Body of pancreas (tissue), 4 donors: Measurements from ENCODE around the gene A3GALT2. TPM values are rescaled to one million over a fixed set of nuclear protein-coding genes. Genes with fewer than 3 reads are reported as not detected.
A peak's percentile ranks its signal among the peaks of the same experiment; 100 is the strongest.

Experiments
- ATAC-seq: fragments of 150-250 bp; one replicate; pipeline ENCODE4 v1.9.1; 2016
- DNase-seq, 4 donors: peaks; one replicate each; pipeline ENCODE4 v3.0.0-alpha.2; 2019
- H3K27ac ChIP-seq, 4 donors: fragments of 200-600 bp; sonication (generic); 1 replicate in 3 of 4; 2 replicates in 1 of 4; pipeline versions ENCODE4 v1.5.1 to v1.6.1; 2016 to 2019; ENCODE audit warnings: mild to moderate bottlenecking in 1 of 4, mixed read lengths in 1 of 4, moderate library complexity in 1 of 4
- H3K27me3 ChIP-seq, 2 donors: fragments of 200-600 bp; sonication (generic); one replicate each; pipeline ENCODE4 v1.6.0; 2016; ENCODE audit warnings: mild to moderate bottlenecking in 1 of 2
- H3K36me3 ChIP-seq, 2 donors: fragments of 200-600 bp; sonication (generic); replicated peaks in 1 of 2; 2 replicates each; pipeline ENCODE4 v1.5.1; 2016; ENCODE audit warnings: low read depth in 2 of 2; ENCODE audit not compliant: insufficient read depth in 1 of 2
- H3K4me1 ChIP-seq: fragments of 200-600 bp; sonication (generic); one replicate; pipeline ENCODE4 v1.6.0; 2016
- H3K4me3 ChIP-seq, 2 donors: fragments of 200-600 bp; sonication (generic); 1 replicate in 1 of 2; 2 replicates in 1 of 2; pipeline ENCODE4 v1.5.1; 2016 to 2019
- H3K9me3 ChIP-seq, 3 donors: fragments of 200-600 bp; sonication (generic); 1 replicate in 2 of 3; 2 replicates in 1 of 3; pipeline ENCODE4 v1.5.1; 2016
- CTCF ChIP-seq, 7 experiments: fragments of 450-650 bp in 4 of 7; fragments of 200-600 bp in 3 of 7; sonication (generic) in 3 of 7; IDR thresholded peaks; one replicate each; pipeline ENCODE4 v1.5.1; 2016 to 2019; ENCODE audit warnings: antibody characterized with exemption in 7 of 7
- POLR2A ChIP-seq, 3 donors: fragments of 450-650 bp; IDR thresholded peaks; one replicate each; pipeline ENCODE4 v1.6.1; 2016; ENCODE audit warnings: antibody characterized with exemption in 3 of 3, mild to moderate bottlenecking in 2 of 3
- WGBS, 2 donors: methylation state at CpG; one replicate each; pipeline ENCODE4 v1.1.5; 2017; 5-methylcytosine and 5-hydroxymethylcytosine counted together
- intact Hi-C: fragments of 100-400 bp; cut with DNase I; formaldehyde crosslinking; loops from one replicate; pipeline ENCODE4 v1.15.1; 2023
- total RNA-seq, 2 donors: library from RNA; depleted of rRNA; stranded (reverse); fragments of >200 nt; gene quantifications; one replicate each; pipeline ENCODE4 v1.1.0, GENCODE V29; 2016

A3GALT2 gene
- total RNA-seq, 2 donors from 2014 or later = not detected

GRCh38 chr1:33301273-33301984 lies 19.5 kb downstream of the A3GALT2 start:
- intact Hi-C loops = no loop called here
- peak in 1 of 4 donors; percentile 15 for DNase-seq
- H3K9me3 ChIP-seq = no peaks in the 10 kb centered on the region
- no peak overlapping the region for H3K27ac ChIP-seq
- no peak for TF ChIP-seq POLR2A (IDR thresholded peaks at IDR 0.05)
- no peak for TF ChIP-seq CTCF (IDR thresholded peaks at IDR 0.05)
- WGBS, 2 donors = 75 to 91% methylated on average over 3 to 4 of the region's 4 CpGs
- no peaks in the 10 kb centered on the region for H3K27me3 ChIP-seq
- peaks cover 2% of the 10 kb centered on the region for H3K4me1 ChIP-seq
- no peak for ATAC-seq
- H3K4me3 ChIP-seq = no peak overlapping the region
- H3K36me3 ChIP-seq = peaks cover 0 to 2% of the 10 kb centered on the region in 2 donors

GRCh38 chr1:33300673-33301072 lies 20.2 kb downstream of the A3GALT2 start:
- Histone ChIP-seq H3K27ac (no peak overlapping the region), H3K4me1 (no peaks in the 10 kb centered on the region), H3K36me3 (peaks cover 0 to 3% of the 10 kb centered on the region in 2 donors), H3K9me3 (no peaks in the 10 kb centered on the region), H3K4me3 (no peak overlapping the region), H3K27me3 (no peaks in the 10 kb centered on the region)
- intact Hi-C loops = no loop called here
- TF ChIP-seq CTCF (IDR thresholded peaks at IDR 0.05) (no peak), POLR2A (IDR thresholded peaks at IDR 0.05) (no peak)
- DNase-seq (peak in 3 of 4 donors; percentile 47 to 59 (median 48)), ATAC-seq (no peak)
- 90 to 93% methylated on average over 4 to 5 of the region's 5 CpGs for WGBS, 2 donors

GRCh38 chr1:33299461-33300155 lies 21.3 kb downstream of the A3GALT2 start:
- intact Hi-C loops = loop anchor here (5.0 to 10.0 kb wide), 2 partner anchors 68 to 165 kb away; no protein-coding TSS in a partner anchor
- Histone ChIP-seq H3K4me1 (no peaks in the 10 kb centered on the region), H3K4me3 (no peak overlapping the region), H3K36me3 (peaks cover 0 to 7% of the 10 kb centered on the region in 2 donors), H3K27me3 (no peaks in the 10 kb centered on the region), H3K9me3 (no peaks in the 10 kb centered on the region), H3K27ac (no peak overlapping the region)
- 88 to 96% methylated on average over 15 of the region's 15 CpGs for WGBS, 2 donors
- ATAC-seq (no peak), DNase-seq (peak in 1 of 4 donors; percentile 5)
- TF ChIP-seq POLR2A (IDR thresholded peaks at IDR 0.05) (no peak), CTCF (IDR thresholded peaks at IDR 0.05) (no peak)

- Histone ChIP-seq H3K9me3 (no peaks in the 10 kb centered on the region), H3K27me3 (no peaks in the 10 kb centered on the region), H3K36me3 (peaks cover 0 to 7% of the 10 kb centered on the region in 2 donors), H3K27ac (no peak overlapping the region), H3K4me1 (no peaks in the 10 kb centered on the region), H3K4me3 (no peak overlapping the region)
- intact Hi-C loops = loop anchor here (5.0 to 10.0 kb wide), 2 partner anchors 69 to 166 kb away; no protein-coding TSS in a partner anchor
- DNase-seq (peak; percentile 65 to 71 (median 67)), ATAC-seq (peak; percentile 31)
- no peak for TF ChIP-seq POLR2A (IDR thresholded peaks at IDR 0.05)
- TF ChIP-seq CTCF (IDR thresholded peaks at IDR 0.05) = peak; percentile 61 to 78 (median 64)
- 82 to 83% methylated on average over 6 to 18 of the region's 18 CpGs for WGBS, 2 donors
Observed at GRCh38 chr1:33298623-33299277, 22.1 kb downstream of the A3GALT2 start.
